ENCODE measurements around the gene GPBP1L1.

DNA sequence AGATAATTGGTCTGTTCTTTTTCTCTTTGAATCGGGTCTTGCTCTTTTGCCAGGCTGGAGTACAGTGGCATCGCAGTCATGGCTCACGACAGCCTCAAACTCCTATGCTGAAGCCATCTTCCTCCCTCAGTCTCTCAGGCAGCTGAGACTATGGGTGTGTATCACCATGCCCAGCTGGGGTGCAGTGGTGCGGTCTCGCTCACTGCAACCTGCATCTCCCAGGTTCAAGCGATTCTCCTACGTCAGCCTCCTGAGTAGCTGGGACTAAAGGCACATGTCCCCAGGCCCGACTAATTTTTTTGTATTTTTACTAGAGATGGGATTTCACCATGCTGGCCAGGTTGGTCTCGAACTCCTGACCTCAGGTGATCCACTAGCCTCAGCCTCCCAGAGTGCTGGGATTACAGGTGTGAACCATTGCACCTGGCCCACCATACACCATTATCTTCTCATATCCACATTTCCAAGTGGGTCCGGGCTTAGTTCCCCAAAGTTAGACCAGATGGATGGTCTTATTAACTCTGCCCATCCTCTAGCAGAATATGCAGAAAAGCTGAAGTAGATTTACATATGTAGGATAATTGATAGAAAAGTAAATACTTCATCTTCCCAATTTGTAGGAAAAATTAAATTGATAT is 75.6 kb downstream of the GPBP1L1 start:
- TF ChIP-seq, protein P1, sequence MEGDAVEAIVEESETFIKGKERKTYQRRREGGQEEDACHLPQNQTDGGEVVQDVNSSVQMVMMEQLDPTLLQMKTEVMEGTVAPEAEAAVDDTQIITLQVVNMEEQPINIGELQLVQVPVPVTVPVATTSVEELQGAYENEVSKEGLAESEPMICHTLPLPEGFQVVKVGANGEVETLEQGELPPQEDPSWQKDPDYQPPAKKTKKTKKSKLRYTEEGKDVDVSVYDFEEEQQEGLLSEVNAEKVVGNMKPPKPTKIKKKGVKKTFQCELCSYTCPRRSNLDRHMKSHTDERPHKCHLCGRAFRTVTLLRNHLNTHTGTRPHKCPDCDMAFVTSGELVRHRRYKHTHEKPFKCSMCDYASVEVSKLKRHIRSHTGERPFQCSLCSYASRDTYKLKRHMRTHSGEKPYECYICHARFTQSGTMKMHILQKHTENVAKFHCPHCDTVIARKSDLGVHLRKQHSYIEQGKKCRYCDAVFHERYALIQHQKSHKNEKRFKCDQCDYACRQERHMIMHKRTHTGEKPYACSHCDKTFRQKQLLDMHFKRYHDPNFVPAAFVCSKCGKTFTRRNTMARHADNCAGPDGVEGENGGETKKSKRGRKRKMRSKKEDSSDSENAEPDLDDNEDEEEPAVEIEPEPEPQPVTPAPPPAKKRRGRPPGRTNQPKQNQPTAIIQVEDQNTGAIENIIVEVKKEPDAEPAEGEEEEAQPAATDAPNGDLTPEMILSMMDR (IDR thresholded peaks at IDR 0.05): no peak
- no peak for TF ChIP-seq EP300 (IDR thresholded peaks at IDR 0.05)

Measured in tibial nerve (tissue), 4 donors.